Lung (tissue), 12 donors: ENCODE data around the gene TNS3. TPM values are rescaled to one million over a fixed set of nuclear protein-coding genes. Genes with fewer than 3 reads are reported as not detected.
A peak's percentile ranks its signal among the peaks of the same experiment; 100 is the strongest.

Experiments used
- ATAC-seq: fragments of 200-7000 bp; cut with Tn5 transposase; one replicate; pipeline ENCODE4 v1.9.1; 2020; ENCODE audit warnings: moderate number of reproducible peaks; ENCODE audit not compliant: insufficient read depth, low FRiP score
- DNase-seq, 3 donors: peaks; one replicate each; pipeline ENCODE4 v3.0.0-alpha.2; 2013 to 2017
- H3K27ac ChIP-seq, 2 donors: one replicate each; pipeline ENCODE4 v1.5.1; 2013; ENCODE audit warnings: mild to moderate bottlenecking in 2 of 2, moderate library complexity in 2 of 2, control low read depth in 1 of 2, inconsistent platforms in 1 of 2, low read depth in 1 of 2, low read length in 1 of 2
- H3K27me3 ChIP-seq, 3 donors: one replicate each; pipeline ENCODE4 v1.5.1; 2013; ENCODE audit warnings: low read length in 2 of 3; ENCODE audit not compliant: control insufficient read depth in 3 of 3, insufficient read depth in 3 of 3
- H3K36me3 ChIP-seq, 4 donors: one replicate each; pipeline ENCODE4 v1.5.1; 2013; ENCODE audit warnings: low read length in 4 of 4, mild to moderate bottlenecking in 1 of 4, moderate library complexity in 1 of 4; ENCODE audit not compliant: control insufficient read depth in 4 of 4, insufficient read depth in 4 of 4
- H3K4me1 ChIP-seq, 5 donors: one replicate each; pipeline ENCODE4 v1.5.1; 2013; ENCODE audit warnings: low read length in 5 of 5, mild to moderate bottlenecking in 2 of 5, moderate library complexity in 1 of 5; ENCODE audit not compliant: control insufficient read depth in 5 of 5, insufficient read depth in 5 of 5
- H3K4me3 ChIP-seq: one replicate; pipeline ENCODE4 v1.5.1; 2013; ENCODE audit warnings: mild to moderate bottlenecking, control low read depth, moderate library complexity
- H3K9ac ChIP-seq, 2 donors: one replicate each; pipeline ENCODE4 v1.5.1; 2013; ENCODE audit warnings: low read length in 2 of 2, control low read depth in 1 of 2; ENCODE audit not compliant: insufficient read depth in 1 of 2
- H3K9me3 ChIP-seq, 4 donors: one replicate each; pipeline ENCODE4 v1.5.1; 2013; ENCODE audit warnings: low read length in 3 of 4, mild to moderate bottlenecking in 1 of 4, moderate library complexity in 1 of 4; ENCODE audit not compliant: control insufficient read depth in 4 of 4, insufficient read depth in 3 of 4
- WGBS, 2 donors: extraction: QIAGEN DNeasy Blood & Tissue Kit; methylation state at CpG; one replicate each; pipeline ENCODE4 v1.1.7; 2013; 5-methylcytosine and 5-hydroxymethylcytosine counted together
- polyA plus RNA-seq, 2 donors: library from polyadenylated mRNA; stranded (reverse); fragments of 200-250 nt; gene quantifications; one replicate each; pipeline ENCODE4 v1.2.1, GENCODE V29; 2013
- total RNA-seq, 2 donors: library from RNA; depleted of rRNA in 1 of 2; stranded (reverse); fragments of >200 nt in 1 of 2; gene quantifications; one replicate each; pipeline ENCODE4 v1.2.1, GENCODE V29; 2014 to 2021
- TF ChIP-seq, protein P1 (sequence below): IDR thresholded peaks from 2 replicates; pipeline ENCODE4 v1.5.1; 2012; ENCODE audit warnings: mild to moderate bottlenecking; ENCODE audit errors: control extremely low read depth, extremely low read depth
- donor health status: control.
- donor health status: control.
- donor health status: Bipolar disorder and iron deficiency.
- donor health status: healthy.
- donor health status: DM: yes; HTN: yes; CAD: no.

Gene TNS3
- total and polyA plus RNA-seq, 4 donors = 23.8 to 140 (median 85.7) TPM

DNA sequence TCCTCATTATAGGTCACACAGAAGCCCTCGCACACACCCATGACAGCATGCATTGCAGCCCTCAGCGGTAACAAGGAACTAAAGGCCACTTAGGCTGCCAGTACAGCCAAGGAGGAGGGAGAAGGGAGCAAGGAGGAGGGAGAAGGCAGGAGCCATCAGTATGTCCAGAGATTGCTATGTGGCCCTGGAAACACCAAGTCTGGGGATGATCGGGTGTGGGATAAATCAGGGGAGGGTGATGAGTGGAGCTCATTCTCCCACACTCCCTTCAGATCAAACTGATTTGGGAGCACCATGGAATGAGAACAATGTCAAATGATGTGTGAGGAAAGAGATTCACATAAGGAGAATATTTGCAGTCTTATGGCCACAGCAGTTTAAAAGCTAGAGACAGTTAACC is 350.9 kb downstream of the TNS3 start:
- H3K4me3 ChIP-seq = no peak overlapping the region
- no peaks in the 10 kb centered on the region for H3K36me3 ChIP-seq
- no peaks in the 10 kb centered on the region for H3K9me3 ChIP-seq
- no peaks in the 10 kb centered on the region for H3K4me1 ChIP-seq
- DNase-seq (no peak), ATAC-seq (no peak)
- 92 to 97% methylated on average over 3 of the region's 3 CpGs for WGBS, 2 donors
- H3K9ac ChIP-seq = no peak overlapping the region
- no peak overlapping the region for H3K27ac ChIP-seq
- TF ChIP-seq, protein P1, sequence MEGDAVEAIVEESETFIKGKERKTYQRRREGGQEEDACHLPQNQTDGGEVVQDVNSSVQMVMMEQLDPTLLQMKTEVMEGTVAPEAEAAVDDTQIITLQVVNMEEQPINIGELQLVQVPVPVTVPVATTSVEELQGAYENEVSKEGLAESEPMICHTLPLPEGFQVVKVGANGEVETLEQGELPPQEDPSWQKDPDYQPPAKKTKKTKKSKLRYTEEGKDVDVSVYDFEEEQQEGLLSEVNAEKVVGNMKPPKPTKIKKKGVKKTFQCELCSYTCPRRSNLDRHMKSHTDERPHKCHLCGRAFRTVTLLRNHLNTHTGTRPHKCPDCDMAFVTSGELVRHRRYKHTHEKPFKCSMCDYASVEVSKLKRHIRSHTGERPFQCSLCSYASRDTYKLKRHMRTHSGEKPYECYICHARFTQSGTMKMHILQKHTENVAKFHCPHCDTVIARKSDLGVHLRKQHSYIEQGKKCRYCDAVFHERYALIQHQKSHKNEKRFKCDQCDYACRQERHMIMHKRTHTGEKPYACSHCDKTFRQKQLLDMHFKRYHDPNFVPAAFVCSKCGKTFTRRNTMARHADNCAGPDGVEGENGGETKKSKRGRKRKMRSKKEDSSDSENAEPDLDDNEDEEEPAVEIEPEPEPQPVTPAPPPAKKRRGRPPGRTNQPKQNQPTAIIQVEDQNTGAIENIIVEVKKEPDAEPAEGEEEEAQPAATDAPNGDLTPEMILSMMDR = no peak
- H3K27me3 ChIP-seq = no peaks in the 10 kb centered on the region

DNA sequence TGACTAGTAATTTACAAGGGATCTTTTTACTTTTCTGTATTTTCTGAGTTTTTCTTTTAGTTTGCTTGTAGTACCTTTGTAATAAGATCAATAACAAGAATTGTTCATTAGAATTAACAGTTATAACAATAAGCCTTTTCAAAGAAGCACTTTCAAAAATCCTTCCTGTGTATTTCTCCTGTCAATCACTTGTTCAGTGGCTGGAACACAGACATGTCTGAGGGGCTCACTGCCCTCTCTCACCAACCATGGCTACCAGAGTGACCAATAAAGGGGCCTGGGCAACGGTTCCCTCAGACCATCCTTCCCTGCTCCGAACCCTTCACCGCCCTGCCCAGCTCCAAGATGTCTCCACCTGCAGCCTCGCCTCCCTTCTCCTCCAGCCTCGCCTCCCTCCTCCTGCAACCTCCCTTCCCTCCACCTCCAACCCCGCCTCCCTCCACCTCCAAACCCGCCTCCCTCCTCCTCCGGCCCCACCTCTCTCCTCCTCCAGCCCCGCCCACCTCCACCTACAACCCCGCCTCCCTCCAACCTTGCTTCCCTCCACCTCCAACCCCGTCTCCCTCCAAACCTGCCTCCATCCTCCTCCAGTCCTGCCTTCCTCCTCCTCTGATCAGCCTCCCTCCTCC is 353.4 kb downstream of the TNS3 start:
- H3K9ac ChIP-seq = no peak overlapping the region
- TF ChIP-seq, protein P1 = no peak
- H3K9me3 ChIP-seq = no peaks in the 10 kb centered on the region
- H3K36me3 ChIP-seq = no peaks in the 10 kb centered on the region
- ATAC-seq (no peak), DNase-seq (no peak)
- no peaks in the 10 kb centered on the region for H3K4me1 ChIP-seq
- no peak overlapping the region for H3K27ac ChIP-seq
- 94 to 99% methylated on average over 11 of the region's 11 CpGs for WGBS, 2 donors
- no peaks in the 10 kb centered on the region for H3K27me3 ChIP-seq
- no peak overlapping the region for H3K4me3 ChIP-seq

DNA sequence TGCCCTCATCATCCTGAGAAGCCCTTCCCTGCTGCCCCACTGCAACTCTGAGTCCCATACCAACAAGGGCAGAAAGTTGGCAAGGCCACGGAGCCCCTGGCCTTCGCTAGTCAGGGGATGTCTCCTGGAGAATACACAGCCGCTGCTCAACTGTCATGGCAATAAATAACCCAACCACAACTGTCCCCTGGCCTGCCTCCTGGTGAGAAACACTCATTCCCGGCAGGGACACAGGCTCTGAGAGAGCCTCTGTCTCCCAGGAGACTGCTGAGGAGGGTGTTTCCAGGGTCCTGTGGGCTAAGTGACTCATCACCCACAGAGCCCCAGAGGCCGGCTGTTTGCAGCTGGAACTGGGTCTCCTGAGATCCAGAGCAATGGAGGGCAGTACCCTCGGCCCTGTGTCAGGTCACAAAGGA is 354.1 kb downstream of the TNS3 start:
- Histone ChIP-seq H3K27me3 (no peaks in the 10 kb centered on the region), H3K4me3 (no peak overlapping the region), H3K9ac (no peak overlapping the region), H3K36me3 (no peaks in the 10 kb centered on the region), H3K4me1 (no peaks in the 10 kb centered on the region), H3K27ac (no peak overlapping the region), H3K9me3 (no peaks in the 10 kb centered on the region)
- 33 to 62% methylated on average over 6 of the region's 6 CpGs for WGBS, 2 donors
- TF ChIP-seq, protein P1 = no peak
- peak; percentile 47 for ATAC-seq
- DNase-seq = no peak

DNA sequence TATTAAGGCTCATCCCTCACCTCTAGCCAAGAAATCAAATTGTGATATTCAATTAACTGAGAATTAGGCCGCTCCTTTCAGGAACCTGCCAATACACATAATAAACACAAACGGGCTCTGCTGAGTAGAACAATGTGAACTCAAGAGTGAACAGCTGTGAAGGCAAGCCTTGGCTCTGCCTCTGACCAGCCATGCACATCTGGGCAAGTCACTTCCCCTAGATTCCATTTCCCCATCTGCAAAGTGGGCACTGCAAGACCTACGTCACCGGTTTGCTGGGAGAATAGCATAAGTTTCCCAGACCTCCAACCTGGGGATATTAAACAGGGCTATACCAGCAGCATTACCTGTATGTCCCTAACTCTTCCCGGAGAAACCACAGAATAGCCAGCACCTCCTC is 355.2 kb downstream of the TNS3 start:
- ATAC-seq (no peak), DNase-seq (no peak)
- Histone ChIP-seq H3K36me3 (no peaks in the 10 kb centered on the region), H3K27ac (no peak overlapping the region), H3K4me1 (no peaks in the 10 kb centered on the region), H3K9me3 (no peaks in the 10 kb centered on the region), H3K27me3 (no peaks in the 10 kb centered on the region), H3K9ac (no peak overlapping the region), H3K4me3 (no peak overlapping the region)
- WGBS, 2 donors = 84 to 86% methylated on average over 5 of the region's 5 CpGs
- TF ChIP-seq, protein P1 = no peak
